HAP-1 (cell line): ENCODE measurements around the gene GKN2.

Source experiments
- DNase-seq, 2 experiments: peaks; one replicate each; pipeline ENCODE4 v3.0.0-alpha.2; 2016 to 2020; ENCODE audit warnings: low spot score in 2 of 2
- H3K27me3 ChIP-seq: fragments of 250-450 bp; sonication (Bioruptor Pico); 2 replicates; pipeline ENCODE4 v1.5.1; 2020; ENCODE audit warnings: low read depth, mild to moderate bottlenecking, moderate library complexity
- H3K36me3 ChIP-seq: fragments of 250-450 bp; sonication (Bioruptor Pico); replicated peaks from 2 replicates; pipeline ENCODE4 v1.5.1; 2020; ENCODE audit warnings: mild to moderate bottlenecking
- H3K4me1 ChIP-seq: fragments of 250-450 bp; sonication (Bioruptor Pico); 2 replicates; pipeline ENCODE4 v1.5.1; 2020; ENCODE audit warnings: mild to moderate bottlenecking
- H3K4me3 ChIP-seq: fragments of 250-450 bp; sonication (Bioruptor Pico); 2 replicates; pipeline ENCODE4 v1.5.1; 2020; ENCODE audit warnings: mild to moderate bottlenecking, moderate library complexity
- H3K9me3 ChIP-seq: fragments of 250-450 bp; sonication (Bioruptor Pico); 2 replicates; pipeline ENCODE4 v1.5.1; 2020; ENCODE audit warnings: mild to moderate bottlenecking, moderate library complexity
- in situ Hi-C: fragments of 300-500 bp; cut with MboI; formaldehyde crosslinking; loops from 3 replicates; pipeline ENCODE4 v1.14.3; 2020; ENCODE audit warnings: low sequenced_read_pairs, inconsistent platforms, mixed read lengths

Gene GKN2, protein sequence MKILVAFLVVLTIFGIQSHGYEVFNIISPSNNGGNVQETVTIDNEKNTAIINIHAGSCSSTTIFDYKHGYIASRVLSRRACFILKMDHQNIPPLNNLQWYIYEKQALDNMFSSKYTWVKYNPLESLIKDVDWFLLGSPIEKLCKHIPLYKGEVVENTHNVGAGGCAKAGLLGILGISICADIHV

DNA sequence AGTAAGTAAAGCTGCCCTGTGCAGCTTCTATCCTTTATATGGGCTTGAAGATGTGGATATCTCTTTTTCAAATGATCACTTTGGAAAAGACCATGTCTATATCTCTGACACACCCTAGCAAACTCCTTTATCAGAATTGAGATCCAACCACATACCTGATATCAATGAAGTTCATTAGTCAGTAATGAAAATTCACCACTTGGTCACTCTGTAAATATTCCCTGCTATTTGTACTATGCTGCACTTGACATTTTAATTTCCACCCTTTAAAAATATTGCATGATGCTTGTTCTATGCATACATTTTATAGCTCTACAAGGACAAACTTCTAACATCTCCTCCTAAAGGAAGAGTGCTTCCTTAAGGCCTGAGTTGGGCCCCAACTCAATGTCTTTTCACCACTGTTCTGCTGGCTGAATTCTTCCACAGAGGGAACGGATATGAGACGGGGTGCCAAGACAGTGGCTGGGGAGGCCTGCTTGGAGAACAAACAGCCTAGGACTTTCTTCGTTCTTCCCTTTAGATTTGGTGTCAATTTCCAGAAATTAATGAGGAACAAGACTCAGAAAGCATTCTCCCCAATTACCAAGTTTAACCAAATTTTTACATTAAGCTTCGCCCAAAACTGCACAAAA is at the start of gene GKN2:
TSS of gene GKN2 (minus strand) at position 7 of the 635 bp plus-strand sequence. CDS start 32 bp downstream, outside the sequence.
- Histone ChIP-seq H3K4me3 (no peak within 1 kb of the TSS), H3K36me3 (no peaks in the 10 kb centered on the region), H3K27me3 (peaks cover 15% of the 10 kb centered on the region), H3K4me1 (no peaks in the 10 kb centered on the region), H3K9me3 (no peaks in the 10 kb centered on the region)
- in situ Hi-C loops = no loop called here
- no peak for DNase-seq

DNA sequence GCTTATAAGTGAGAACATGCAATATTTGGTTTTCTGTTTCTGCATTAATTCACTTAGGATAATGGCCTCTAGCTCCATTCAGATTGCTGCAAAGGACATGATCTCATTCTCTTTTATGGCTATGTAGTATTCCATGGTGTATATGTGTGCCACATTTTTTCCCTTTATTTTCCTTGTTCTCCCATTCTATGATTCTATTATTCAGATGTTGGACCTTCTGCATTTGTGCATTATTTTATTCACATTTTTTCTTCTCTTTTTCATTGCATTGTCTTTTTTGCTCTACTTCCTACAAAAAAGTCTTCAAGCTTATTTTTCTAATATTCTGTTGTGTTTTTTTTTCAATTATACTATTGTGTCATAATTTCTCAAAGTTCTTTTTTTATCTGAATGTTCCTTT is 49.2 kb upstream of the GKN2 start:
- in situ Hi-C loops = no loop called here
- Histone ChIP-seq H3K9me3 (peaks cover 8% of the 10 kb centered on the region; the same call in 1 of the 2 replicates), H3K4me1 (no peaks in the 10 kb centered on the region), H3K27me3 (peaks cover 3% of the 10 kb centered on the region; the same call in 1 of the 2 replicates), H3K4me3 (no peak overlapping the region), H3K36me3 (no peaks in the 10 kb centered on the region)
- no peak for DNase-seq

DNA sequence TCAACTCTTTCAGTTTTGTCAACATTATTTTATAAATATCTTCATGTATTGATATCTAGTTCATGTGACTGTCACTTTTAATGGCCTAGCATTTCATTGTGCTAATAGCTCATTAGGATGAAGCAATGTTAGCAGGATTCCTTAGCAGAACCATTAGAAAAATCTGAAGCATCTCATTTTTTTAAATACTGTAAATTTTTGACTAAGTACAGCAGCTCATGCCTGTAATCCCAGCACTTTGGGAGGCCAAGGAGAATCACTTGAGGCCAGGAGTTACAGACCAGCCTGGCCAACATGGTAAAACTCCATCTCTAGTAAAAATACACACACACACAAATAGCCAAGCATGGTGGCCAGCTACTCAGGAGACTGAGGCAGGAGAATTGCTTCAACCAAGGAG is 44.7 kb upstream of the GKN2 start:
- no peaks in the 10 kb centered on the region for H3K4me1 ChIP-seq
- H3K27me3 ChIP-seq = peaks cover 3% of the 10 kb centered on the region; the same call in 1 of the 2 replicates
- no peak for DNase-seq
- H3K4me3 ChIP-seq = no peak overlapping the region
- no peaks in the 10 kb centered on the region for H3K36me3 ChIP-seq
- peaks cover 8% of the 10 kb centered on the region; the same call in 1 of the 2 replicates for H3K9me3 ChIP-seq
- in situ Hi-C loops = no loop called here

DNA sequence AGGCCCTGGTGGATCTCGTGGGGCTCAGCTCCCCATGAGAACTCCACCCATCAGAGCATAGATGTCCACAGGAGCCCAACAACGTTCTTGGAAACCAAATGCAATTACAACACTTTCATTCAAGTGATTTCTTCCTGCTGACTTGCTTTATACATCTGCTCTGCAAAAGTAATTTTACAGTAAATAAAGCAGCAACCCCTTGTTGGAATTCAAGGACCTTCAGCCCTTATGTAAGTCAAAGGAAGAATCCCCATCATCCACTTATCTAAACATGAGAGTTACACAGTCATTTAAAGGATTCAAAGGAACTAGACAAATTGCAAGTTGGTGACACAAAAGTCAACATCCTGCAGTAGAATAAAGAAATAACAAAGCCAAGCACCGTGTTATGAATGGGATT is 43.2 kb upstream of the GKN2 start:
- Histone ChIP-seq H3K9me3 (0 out of 2 replicates have a peak, but pooled peaks cover 3% of the 10 kb centered on the region), H3K4me1 (no peaks in the 10 kb centered on the region), H3K4me3 (no peak overlapping the region), H3K27me3 (peaks cover 6% of the 10 kb centered on the region; the same call in 1 of the 2 replicates), H3K36me3 (no peaks in the 10 kb centered on the region)
- in situ Hi-C loops = no loop called here
- no peak for DNase-seq

DNA sequence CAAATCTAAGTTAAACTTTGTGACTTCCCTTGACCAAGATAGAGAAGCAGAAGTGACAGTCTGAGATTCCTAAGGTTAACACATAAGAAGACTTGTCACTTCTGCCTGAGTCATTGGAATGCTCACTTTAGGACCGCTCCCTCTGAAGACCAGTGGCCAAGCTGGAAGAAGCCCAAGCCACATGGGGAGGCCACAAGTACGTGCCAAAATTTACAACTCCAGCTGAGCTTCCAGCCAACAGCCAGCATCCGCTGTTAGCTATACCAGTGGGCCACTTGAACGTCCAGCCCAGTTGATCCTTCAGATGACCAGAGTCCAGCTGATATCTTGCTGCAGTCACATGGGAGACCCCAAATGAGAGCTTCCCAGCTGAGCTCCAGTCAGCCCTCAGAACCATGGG is 42.2 kb upstream of the GKN2 start:
- H3K27me3 ChIP-seq = peaks cover 7% of the 10 kb centered on the region
- no peak for DNase-seq
- in situ Hi-C loops = no loop called here
- no peak overlapping the region for H3K4me3 ChIP-seq
- H3K9me3 ChIP-seq = no peaks in the 10 kb centered on the region
- no peaks in the 10 kb centered on the region for H3K4me1 ChIP-seq
- no peaks in the 10 kb centered on the region for H3K36me3 ChIP-seq

DNA sequence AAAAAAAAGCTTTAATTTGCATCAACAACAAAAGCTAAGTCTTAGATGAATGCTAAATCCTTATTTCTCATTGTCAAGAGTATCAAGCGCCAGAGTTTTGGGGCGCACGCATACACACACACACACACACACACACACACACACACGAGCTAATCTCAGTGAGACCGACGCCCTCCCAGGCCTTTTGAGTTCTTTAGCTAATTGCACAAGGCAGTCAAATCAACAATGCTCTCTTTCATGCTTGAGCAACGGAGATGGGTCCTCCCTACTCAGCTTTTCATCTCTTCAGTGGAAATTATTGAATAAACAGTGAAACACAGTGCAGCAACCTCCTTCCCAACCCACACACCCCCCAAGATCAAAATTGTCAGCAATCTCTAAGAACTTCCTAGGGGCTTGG is 41.0 kb upstream of the GKN2 start:
- H3K4me1 ChIP-seq = no peaks in the 10 kb centered on the region
- no peaks in the 10 kb centered on the region for H3K9me3 ChIP-seq
- peak in 1 of 2 experiments; percentile 15 for DNase-seq
- no peaks in the 10 kb centered on the region for H3K36me3 ChIP-seq
- in situ Hi-C loops = no loop called here
- H3K4me3 ChIP-seq = no peak overlapping the region
- H3K27me3 ChIP-seq = peaks cover 9% of the 10 kb centered on the region

DNA sequence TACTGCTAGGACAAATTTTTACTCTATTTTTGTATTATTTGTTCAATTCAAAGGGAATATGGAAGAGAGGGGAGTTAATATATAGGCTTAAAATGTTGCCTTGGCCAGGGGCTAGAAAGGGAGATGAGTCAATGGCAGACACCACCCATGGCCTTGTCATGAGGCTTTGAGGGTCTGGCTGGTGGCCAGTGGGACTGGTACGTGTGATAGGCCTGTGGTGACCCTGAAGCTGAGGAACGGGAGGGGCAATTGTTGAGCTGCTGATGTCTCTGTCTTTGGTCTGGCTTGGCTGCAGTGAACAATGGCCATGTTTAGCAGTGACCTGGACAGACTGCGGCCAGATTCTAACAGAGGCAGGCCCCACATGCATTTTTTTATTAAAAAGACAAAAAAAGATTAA is 40.2 kb upstream of the GKN2 start:
- Histone ChIP-seq H3K4me3 (no peak overlapping the region), H3K9me3 (no peaks in the 10 kb centered on the region)
- DNase-seq = no peak

DNA sequence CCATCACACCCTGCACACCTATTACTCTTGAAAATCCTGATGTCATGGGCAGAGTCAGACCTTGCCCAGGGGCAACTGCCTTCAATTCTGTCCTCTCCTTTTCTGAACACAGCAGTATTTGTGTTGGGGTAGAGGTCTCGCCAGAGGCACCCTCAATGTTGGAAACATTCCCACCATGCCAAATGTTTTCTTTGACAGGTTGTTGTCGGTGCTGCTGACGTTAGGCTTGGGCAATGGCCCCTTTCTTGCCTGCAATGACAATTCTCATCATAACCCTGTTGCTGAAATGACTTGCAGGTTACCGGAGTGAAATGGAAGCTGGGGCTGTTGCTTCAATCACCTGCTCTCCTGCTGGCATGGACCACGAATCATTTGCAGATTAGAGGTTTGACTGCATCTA is 39.6 kb upstream of the GKN2 start:
- Histone ChIP-seq H3K4me1 (no peaks in the 10 kb centered on the region), H3K9me3 (no peaks in the 10 kb centered on the region), H3K36me3 (no peaks in the 10 kb centered on the region), H3K27me3 (peaks cover 9% of the 10 kb centered on the region), H3K4me3 (no peak overlapping the region)
- DNase-seq = no peak
- in situ Hi-C loops = no loop called here

More for the DNA sequence above, 40.2 kb upstream of the GKN2 start:
- Histone ChIP-seq H3K4me1 (no peaks in the 10 kb centered on the region), H3K27me3 (peaks cover 9% of the 10 kb centered on the region), H3K36me3 (no peaks in the 10 kb centered on the region)
- in situ Hi-C loops = no loop called here

DNA sequence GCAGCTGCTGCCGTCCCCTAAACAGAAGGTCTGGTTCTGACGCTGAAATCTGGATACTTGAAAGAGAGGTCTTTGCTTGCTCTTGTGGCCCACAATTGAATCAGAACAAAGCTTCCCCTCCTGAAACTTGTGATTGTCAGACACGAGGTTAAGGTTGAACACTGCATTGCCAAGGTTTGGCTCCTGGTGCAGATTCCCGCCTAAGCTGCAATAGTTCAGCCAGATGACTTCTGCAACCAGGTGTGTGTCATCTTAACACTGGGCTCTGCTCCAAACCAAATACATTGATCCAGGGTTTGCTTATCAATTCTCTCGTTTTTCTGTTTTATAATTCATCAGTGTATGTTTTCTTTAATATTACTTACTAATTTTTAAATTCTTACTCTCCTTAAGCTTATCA is 36.3 kb upstream of the GKN2 start:
- no peak for DNase-seq
- peaks cover 9% of the 10 kb centered on the region for H3K27me3 ChIP-seq
- H3K4me3 ChIP-seq = no peak overlapping the region
- in situ Hi-C loops = no loop called here
- H3K9me3 ChIP-seq = no peaks in the 10 kb centered on the region
- H3K36me3 ChIP-seq = no peaks in the 10 kb centered on the region
- no peaks in the 10 kb centered on the region for H3K4me1 ChIP-seq

DNA sequence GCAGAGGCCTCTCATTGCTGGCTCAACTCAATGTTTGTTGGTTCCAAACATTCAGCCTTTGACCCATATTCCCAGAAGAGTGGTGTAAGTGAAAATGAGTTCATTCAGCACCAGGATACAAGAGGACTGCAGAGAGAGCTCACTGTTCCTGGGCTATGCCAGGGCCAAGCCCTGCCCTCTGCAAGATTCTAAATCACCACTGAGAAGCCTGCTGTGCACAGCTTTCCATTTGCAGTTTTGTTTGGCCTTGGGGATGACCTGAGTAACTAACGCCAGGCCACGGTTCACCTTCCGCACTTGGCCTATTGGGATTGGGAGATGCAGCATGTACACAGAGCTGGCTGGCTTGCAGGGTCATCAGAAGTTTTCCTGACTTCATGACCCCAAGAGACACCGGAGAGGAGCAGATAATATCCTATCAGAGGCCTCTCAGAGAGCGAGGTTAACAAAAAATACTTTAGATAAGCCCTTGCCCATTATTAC is 34.4 kb upstream of the GKN2 start:
- Histone ChIP-seq H3K27me3 (peaks cover 9% of the 10 kb centered on the region), H3K4me3 (no peak overlapping the region), H3K36me3 (no peaks in the 10 kb centered on the region), H3K4me1 (no peaks in the 10 kb centered on the region), H3K9me3 (no peaks in the 10 kb centered on the region)
- in situ Hi-C loops = no loop called here
- DNase-seq = no peak

DNA sequence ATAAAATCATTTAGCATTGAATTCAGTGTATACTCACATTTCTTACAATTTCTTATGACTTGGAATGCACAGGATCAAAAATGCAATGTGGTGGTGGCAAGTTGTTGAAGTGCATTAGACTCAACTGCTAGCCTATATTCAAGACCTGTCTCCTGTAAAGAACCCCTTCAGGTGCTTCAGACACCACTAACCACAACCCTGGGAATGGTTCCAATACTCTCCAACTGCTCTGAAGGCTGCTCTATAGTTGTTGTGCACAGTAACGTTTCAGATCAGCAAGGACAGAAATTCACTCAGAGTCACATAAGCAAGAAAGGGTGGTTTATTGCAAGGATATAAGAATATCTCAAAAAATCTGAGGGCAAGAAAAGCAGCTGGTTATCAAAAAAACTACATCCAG is 28.3 kb upstream of the GKN2 start:
- DNase-seq = no peak
- in situ Hi-C loops = no loop called here
- no peaks in the 10 kb centered on the region for H3K27me3 ChIP-seq

DNA sequence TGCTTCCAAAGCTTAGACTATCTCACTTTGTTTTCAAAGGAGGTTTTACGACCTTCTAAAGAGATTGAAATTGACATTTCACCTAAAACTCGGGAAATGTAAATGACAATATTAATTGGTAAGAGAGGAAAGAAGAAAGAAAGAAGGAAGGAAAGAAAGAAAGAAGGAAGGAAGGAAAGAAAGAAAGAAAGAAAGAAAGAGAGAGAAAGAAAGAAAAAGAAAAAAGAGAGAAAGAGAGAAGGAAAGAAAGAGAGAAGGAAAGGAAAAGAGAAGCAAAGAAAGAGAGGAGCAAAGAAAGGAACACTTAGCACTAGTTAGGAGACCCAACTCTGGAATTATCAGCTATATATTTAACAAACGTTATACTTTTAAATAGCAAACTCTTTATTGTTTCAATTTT is 25.4 kb upstream of the GKN2 start:
- Histone ChIP-seq H3K27me3 (no peaks in the 10 kb centered on the region), H3K4me3 (no peak overlapping the region), H3K4me1 (peaks cover 4% of the 10 kb centered on the region; the same call in 1 of the 2 replicates), H3K36me3 (no peaks in the 10 kb centered on the region), H3K9me3 (no peaks in the 10 kb centered on the region)
- DNase-seq = no peak
- in situ Hi-C loops = no loop called here

More for the DNA sequence above, 28.3 kb upstream of the GKN2 start:
- H3K9me3 ChIP-seq = no peaks in the 10 kb centered on the region
- peaks cover 4% of the 10 kb centered on the region; the same call in 1 of the 2 replicates for H3K4me1 ChIP-seq
- H3K4me3 ChIP-seq = no peak overlapping the region
- H3K36me3 ChIP-seq = no peaks in the 10 kb centered on the region

DNA sequence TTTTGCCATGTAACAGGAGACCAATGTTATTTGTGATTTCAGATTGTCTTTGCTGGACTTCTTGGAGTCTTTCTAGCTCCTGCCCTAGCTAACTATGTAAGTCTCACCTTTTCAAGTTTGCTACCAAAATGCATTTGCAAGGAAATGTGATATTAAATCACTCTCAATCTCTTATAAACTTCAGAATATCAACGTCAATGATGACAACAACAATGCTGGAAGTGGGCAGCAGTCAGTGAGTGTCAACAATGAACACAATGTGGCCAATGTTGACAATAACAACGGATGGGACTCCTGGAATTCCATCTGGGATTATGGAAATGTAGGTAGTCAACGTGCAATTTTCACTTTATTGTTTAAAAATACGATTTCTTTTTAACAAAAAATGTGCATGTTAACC is 24.8 kb upstream of the GKN2 start:
- no peaks in the 10 kb centered on the region for H3K36me3 ChIP-seq
- no peaks in the 10 kb centered on the region for H3K27me3 ChIP-seq
- in situ Hi-C loops = no loop called here
- DNase-seq = peak; percentile 11 to 17
- H3K4me1 ChIP-seq = peaks cover 4% of the 10 kb centered on the region; the same call in 1 of the 2 replicates
- H3K4me3 ChIP-seq = no peak overlapping the region
- no peaks in the 10 kb centered on the region for H3K9me3 ChIP-seq

DNA sequence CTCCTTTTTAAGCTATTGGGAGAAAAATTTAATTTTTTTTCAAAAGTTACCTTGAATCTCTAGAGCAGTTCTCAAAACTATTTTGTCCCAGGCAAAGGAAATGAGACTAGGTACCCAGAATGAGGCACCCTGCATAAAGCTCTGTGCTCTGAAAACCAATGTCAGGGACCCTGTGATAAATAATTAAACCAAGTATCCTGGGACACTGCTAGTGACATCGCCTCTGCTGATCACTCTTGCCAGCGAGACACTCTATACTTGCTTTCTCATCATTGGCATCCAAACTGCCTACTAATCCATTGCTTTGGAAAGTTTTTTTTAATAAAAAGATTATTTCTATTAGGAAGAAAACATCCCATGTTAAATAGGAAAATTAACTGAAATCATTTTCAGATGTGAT is 23.2 kb upstream of the GKN2 start:
- H3K4me3 ChIP-seq = no peak overlapping the region
- no peaks in the 10 kb centered on the region for H3K27me3 ChIP-seq
- no peaks in the 10 kb centered on the region for H3K9me3 ChIP-seq
- in situ Hi-C loops = no loop called here
- no peaks in the 10 kb centered on the region for H3K36me3 ChIP-seq
- no peak for DNase-seq
- peaks cover 4% of the 10 kb centered on the region; the same call in 1 of the 2 replicates for H3K4me1 ChIP-seq
